NB4 (cell line): ENCODE data around the gene IRS1.
"Not testable (repeated sequence)": the region's sequence is repeated elsewhere in the genome, so short reads cannot be mapped to it uniquely, and the experiment has no call there.

Experiments used
- MYC ChIP-seq: IDR thresholded peaks from 2 replicates; pipeline ENCODE4 v1.6.1; 2011; ENCODE audit warnings: low read depth, low read length
- POLR2A ChIP-seq: IDR thresholded peaks from 2 replicates; pipeline ENCODE4 v1.6.1; 2011; ENCODE audit warnings: mild to moderate bottlenecking; ENCODE audit not compliant: insufficient read length; ENCODE audit errors: extremely low read depth
- TF ChIP-seq, protein P1 (sequence below): IDR thresholded peaks from one replicate; pipeline ENCODE4 v1.5.1; 2012; ENCODE audit warnings: low read depth, low read length
- TF ChIP-seq, protein P2 (sequence below): IDR thresholded peaks from 2 replicates; pipeline ENCODE4 v1.6.1; 2011; ENCODE audit warnings: low read depth, low read length

DNA sequence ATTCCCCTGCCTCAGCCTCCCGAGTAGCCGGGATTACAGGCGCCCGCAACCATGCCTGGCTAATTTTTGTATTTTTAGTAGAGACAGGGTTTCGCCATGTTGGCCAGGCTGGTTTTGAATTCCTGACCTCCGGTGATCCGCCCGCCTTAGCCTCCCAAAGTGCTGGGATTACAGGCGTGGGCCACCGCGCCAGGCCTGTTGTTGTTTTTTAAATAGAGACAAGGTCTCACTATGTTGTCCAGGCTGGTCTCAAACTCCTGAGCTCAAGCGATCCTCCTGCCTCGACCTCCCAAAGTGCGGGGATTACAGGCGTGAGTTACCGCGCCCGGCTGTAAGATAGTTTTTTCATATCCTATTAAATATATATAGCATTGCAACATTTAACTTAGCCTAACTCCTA lies 35.3 kb upstream of the IRS1 start:
- TF ChIP-seq, protein P1, sequence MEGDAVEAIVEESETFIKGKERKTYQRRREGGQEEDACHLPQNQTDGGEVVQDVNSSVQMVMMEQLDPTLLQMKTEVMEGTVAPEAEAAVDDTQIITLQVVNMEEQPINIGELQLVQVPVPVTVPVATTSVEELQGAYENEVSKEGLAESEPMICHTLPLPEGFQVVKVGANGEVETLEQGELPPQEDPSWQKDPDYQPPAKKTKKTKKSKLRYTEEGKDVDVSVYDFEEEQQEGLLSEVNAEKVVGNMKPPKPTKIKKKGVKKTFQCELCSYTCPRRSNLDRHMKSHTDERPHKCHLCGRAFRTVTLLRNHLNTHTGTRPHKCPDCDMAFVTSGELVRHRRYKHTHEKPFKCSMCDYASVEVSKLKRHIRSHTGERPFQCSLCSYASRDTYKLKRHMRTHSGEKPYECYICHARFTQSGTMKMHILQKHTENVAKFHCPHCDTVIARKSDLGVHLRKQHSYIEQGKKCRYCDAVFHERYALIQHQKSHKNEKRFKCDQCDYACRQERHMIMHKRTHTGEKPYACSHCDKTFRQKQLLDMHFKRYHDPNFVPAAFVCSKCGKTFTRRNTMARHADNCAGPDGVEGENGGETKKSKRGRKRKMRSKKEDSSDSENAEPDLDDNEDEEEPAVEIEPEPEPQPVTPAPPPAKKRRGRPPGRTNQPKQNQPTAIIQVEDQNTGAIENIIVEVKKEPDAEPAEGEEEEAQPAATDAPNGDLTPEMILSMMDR: not testable (repeated sequence)
- TF ChIP-seq, protein P2, sequence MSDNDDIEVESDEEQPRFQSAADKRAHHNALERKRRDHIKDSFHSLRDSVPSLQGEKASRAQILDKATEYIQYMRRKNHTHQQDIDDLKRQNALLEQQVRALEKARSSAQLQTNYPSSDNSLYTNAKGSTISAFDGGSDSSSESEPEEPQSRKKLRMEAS: not testable (repeated sequence)
- TF ChIP-seq POLR2A, MYC: not testable (repeated sequence)
